ENCODE data around the gene PKMYT1.
A peak's percentile ranks its signal among the peaks of the same experiment; 100 is the strongest.

Gene PKMYT1

DNA sequence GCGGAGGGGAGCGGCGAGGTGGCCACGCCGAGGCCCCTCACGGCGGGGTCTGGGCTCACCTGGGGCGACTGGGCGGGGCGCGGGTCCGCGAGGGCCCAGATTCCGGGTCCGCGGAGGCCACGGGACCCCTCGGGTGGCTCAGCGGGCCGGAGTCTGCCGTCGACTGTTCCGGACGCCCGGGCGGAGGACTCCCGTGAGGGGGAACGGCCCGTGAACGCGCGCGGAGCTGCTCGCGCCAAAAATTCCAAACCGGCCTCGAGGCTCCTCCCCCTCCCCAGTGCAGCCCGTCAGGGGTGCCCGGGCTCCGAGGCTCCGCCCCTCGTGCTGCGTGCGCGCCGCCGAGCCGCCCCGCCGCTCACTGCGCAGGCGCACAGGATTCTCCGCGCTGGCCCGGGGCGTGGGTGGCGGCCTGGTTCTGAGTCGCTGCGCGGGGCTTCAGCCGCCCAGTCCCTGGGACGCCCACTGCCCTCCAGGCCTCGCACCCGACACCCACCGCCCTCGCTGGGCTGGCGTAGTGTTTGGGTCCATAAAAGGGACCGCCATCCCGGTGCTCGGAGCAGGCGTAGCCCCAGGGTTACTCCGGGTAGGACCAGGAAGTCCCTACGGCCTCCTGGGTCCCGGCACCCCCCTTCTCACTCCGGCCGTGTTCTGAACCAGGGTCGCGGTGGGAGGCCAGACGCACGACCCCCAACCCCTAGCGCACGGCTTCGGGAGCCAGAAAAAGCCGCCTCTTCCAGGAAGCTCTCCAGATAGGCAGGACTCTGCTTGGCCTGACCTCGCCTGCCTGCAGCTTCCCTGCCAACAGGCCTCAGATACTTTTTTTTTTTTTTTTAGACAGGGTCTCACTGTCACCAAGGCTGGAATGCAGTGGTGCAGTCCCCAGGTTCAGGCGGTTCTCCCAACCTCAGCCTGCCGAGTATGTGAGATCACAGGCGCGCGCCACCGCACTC, at the start of gene PKMYT1:
TSS of gene PKMYT1 (minus strand) at position 220 of the 950 bp plus-strand sequence. CDS start 789 bp downstream, outside the sequence.
- peak; percentile 88 to 94 (median 89) for DNase-seq (ENCODE audit: low read depth in 4 of 4, low spot score in 1 of 4)

DNA sequence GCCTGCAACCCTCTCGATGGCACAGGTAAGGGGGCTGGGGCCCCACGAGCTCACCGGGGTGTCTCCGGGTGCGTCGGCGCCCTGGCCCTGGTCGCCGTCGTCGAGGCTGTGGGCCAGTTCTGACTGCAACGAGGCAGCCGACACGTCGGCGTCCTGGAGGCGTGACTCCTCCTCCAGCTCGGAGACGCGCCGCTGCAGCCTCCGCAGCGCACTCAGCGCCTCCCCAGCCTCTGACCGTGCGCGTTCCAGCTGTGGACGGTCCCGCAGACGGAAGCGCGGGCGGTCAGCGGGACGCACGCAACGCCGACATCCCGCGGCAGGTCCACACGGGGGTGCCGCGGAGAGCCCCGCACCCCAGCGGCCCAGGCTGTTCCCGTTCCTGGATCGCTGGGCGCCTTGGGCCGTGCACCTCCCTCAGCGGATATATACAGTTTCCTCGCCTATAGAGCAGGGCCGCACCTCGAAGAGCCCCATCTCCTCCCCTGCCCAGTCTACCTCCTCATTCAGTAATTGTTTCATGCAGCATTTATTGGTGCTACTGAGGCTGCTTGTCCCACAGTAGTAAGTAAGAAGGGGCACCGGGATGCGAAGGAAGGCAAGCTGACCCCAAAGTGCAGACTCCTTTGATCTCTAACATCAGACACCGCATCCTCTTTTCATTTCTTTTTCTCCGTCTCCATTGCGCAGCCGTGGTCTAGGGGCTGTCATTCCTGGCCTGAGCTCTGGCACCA, 49.4 kb upstream of the PKMYT1 start:
- peak in 2 of 4 experiments; percentile 34 to 46 for DNase-seq (ENCODE audit: low read depth in 4 of 4, low spot score in 1 of 4)

DNA sequence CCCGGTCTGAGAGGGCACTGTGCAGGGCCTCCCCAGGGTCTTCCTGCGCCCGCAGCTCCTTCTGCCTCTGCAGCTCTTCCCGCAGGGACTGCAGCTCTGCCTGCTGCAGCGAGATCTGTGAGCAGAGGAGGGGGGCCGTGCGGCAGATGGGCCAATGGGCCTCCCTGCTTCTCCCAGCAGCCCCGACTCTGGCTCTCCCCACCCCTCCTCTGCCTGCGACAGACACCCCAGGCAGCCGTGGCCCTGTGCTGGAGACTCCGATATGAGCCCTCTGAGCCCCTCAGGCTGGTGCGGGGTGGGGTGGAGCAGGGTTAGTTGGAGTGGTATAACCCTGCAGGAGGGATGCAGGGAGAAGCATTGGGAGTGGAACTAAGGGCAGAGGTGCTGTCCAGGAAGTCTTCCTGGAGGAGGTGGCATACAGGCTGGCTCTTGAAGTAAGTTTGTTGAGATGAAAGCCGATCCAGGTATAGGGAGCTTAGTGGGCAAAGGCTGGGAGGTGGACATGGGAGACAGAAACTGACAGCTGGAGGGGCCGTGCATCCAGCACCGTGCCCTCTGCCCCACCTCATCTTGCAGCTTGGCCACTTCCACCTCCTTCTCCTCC, 48.6 kb upstream of the PKMYT1 start:
- DNase-seq (ENCODE audit: low read depth in 4 of 4, low spot score in 1 of 4): no peak

DNA sequence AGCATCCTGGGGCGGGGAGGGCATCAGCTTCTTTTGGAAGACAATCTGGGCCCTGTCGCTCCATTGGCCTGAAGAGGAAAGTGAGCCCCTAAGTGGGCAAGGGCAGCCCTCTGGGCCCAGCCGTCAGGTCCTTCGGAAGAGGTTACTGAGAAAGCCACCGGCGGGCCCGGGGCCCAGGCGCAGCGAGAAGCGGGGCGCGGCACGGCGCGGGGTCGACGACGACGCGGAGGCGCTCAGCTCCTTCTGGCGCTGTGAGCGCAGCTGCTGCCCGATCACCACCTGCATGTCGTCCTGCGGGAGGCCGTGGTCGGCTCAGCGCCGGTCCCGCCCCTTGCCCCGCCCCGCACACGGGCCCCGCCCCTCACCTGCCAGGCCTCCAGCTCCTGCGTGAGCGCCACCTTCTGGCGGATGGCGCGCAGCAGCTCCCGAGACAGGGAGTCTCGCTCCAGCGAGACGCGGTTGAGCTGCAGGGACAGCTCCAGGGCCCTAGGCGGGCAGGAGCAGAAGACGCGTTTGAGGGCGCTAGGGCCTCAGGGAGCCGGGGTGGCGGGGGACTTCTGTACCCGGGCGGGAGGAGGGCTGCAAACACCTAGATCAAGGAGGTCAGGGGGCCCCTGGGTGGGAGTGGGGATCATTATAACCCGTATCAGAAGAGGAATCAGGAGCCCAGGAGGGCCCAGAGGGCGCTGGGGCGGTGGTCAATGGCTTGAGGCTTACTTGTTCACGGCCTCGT, 47.9 kb upstream of the PKMYT1 start:
- DNase-seq (ENCODE audit: low read depth in 4 of 4, low spot score in 1 of 4): peak; percentile 79 to 91 (median 84)

DNA sequence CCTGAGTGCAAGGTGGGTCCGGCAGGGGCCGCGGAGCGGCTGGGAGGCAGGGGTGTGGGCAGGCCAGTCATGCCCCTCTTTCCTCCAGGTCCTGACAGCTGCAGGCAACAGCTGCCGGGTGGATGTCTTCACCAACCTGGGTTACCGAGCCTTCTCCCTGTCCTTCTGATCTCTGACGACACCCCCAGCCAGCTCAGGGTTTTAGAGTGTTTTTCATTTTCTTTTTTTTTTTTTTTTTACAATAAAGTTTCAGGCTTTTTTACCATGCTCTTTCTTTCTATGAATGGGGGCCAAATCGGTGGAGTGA, 47.2 kb upstream of the PKMYT1 start:
- no peak for DNase-seq (ENCODE audit: low read depth in 4 of 4, low spot score in 1 of 4)

DNA sequence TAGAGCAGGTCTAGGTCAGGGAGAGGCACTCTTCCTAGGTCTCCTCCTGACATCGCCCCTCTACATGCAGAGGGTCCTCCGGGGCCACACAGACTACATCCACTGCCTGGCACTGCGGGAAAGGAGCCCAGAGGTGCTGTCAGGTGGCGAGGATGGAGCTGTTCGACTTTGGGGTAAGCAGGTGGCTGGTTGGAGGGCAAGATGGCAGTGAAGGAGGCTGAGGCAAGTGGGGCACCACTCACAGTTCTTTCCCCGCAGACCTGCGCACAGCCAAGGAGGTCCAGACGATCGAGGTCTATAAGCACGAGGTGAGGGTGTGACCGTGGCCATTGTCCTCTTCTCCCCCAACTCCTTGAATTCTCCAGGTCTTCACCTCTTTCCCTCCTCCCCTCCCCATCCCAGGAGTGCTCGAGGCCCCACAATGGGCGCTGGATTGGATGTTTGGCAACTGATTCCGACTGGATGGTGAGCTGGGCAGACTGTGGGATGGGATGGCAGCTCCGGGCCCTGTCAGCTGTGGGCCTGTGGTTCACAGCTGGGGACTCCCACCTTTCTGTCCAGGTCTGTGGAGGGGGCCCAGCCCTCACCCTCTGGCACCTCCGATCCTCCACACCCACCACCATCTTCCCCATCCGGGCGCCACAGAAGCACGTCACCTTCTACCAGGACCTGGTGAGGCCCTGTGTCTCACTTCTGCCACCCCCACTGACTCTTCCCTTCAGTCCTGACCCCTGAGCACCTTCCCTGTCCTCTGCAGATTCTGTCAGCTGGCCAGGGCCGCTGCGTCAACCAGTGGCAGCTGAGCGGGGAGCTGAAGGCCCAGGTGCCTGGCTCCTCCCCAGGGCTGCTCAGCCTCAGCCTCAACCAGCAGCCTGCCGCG, 46.6 kb upstream of the PKMYT1 start:
- no peak for DNase-seq (ENCODE audit: low read depth in 4 of 4, low spot score in 1 of 4)

DNA sequence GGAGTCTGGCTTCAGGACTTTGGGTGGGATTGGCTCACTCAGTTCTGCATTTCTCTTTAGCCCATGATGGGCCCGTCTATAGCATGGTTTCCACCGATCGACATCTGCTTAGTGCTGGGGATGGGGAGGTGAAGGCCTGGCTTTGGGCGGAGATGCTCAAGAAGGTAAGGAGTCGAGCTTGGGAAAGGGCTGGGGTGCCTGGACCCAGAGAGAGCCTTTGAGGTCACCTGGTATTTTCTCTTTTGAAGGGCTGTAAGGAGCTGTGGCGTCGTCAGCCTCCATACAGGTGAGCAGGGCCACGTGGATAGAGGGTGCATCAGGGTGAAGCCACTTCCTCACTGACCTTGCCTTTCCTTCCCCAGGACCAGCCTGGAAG, 45.7 kb upstream of the PKMYT1 start:
- no peak for DNase-seq (ENCODE audit: low read depth in 4 of 4, low spot score in 1 of 4)

DNA sequence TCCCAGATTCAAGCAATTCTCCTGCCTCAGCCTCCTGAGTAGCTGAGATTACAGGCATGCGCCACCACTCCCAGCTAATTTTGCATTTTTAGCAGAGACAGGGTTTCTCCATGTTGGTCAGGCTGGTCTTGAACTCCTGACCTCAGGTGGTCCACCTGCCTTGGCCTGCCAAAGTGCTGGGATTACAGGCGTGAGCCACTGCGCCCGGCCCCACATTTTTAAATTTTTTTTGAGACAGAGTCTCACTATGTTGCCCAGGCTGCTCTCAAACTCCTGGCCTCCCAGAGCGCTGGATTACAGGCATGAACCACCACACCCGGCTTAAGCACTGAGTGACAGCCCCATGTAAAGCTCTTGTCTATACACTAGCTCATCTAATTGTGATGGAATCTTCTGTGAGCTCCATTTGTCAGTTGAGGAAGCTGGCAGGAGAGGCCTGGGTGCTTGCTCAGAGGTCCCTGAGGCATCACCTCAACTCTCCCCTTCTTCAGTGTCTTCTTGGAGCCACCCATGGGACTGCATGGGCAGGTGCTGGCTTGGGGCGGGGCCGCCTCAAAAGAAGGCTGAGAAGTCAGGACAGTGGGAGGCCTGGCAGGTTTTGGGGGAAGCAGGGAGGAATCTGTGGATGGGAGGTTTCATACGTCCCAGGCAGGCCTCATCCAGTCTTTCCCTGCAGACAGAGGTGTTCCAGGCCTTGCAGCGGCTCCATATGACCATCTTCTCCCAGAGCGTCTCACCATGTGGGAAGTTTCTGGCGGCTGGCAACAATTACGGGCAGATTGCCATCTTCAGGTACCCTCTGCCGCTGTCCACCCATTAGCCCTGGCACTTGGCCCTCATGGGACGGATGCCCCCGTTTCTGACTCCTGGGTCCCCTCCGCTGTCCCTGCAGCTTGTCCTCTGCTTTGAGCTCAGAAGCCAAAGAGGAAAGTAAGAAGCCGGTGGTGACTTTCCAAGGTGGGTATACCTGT, 45.1 kb upstream of the PKMYT1 start:
- DNase-seq (ENCODE audit: low read depth in 4 of 4, low spot score in 1 of 4): no peak

DNA sequence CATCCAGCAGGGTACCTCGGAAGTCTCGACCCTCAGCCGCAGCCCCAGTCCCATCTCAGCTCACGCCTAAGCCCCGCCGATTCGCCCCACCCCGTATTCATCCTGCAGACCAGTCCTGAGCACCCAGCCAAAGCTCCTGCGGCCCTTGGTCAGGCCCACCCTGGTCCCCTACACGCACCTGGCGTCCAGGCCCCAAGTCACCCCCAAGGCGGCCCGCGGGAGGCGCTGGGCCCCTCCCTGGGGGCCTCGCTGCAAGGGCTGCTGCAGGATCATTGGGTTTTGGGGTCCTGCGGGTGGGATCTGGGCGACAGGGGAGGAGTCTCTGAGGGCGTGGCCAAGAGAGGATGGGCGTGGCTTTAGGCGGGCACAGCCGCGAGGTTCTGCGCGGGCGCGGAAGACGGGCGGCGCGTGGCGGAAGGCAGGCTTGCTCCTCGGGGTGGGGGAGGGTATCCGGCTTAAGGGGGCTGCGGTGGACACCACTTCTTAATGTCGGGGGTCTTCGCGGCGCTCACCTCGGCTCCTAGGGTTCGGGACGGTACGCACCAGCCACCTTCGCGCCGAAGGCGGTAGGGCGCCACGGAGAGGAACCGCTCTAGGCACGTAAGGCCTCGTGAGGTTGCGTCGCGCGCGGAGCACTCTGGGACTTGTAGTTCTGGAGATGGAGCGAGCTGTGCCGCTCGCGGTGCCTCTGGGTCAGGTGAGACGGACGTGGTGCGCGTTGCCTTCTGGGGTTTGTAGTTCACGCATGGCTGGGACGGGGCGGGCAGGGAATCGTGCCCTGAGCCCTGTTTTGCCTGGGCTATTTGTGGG, 43.6 kb upstream of the PKMYT1 start, which contains the start of the genes HCFC1R1 and THOC6:
TSS of gene HCFC1R1 (minus strand) at position 274 of the 810 bp plus-strand sequence. CDS start at position 273, 1 bp downstream.
TSS of gene THOC6 (plus strand) at position 367 of the 810 bp plus-strand sequence. CDS start at position 659, 292 bp downstream.
- peak; percentile 91 to 93 (median 92) for DNase-seq (ENCODE audit: low read depth in 4 of 4, low spot score in 1 of 4)

DNA sequence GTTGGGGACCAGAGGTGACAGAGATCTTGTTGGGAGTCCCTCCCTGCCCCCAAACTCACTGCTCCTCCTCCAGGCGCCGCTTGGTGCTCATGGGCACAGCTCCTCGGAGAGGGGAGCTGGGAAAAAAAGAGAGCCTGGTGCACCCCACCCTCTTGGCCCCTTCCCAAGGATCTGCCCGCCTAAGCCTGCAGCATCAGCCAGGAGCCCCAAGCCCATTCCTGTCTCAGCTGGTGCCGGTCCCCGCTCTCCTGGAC, 43.1 kb upstream of the PKMYT1 start:
- DNase-seq (ENCODE audit: low read depth in 4 of 4, low spot score in 1 of 4): no peak

DNA sequence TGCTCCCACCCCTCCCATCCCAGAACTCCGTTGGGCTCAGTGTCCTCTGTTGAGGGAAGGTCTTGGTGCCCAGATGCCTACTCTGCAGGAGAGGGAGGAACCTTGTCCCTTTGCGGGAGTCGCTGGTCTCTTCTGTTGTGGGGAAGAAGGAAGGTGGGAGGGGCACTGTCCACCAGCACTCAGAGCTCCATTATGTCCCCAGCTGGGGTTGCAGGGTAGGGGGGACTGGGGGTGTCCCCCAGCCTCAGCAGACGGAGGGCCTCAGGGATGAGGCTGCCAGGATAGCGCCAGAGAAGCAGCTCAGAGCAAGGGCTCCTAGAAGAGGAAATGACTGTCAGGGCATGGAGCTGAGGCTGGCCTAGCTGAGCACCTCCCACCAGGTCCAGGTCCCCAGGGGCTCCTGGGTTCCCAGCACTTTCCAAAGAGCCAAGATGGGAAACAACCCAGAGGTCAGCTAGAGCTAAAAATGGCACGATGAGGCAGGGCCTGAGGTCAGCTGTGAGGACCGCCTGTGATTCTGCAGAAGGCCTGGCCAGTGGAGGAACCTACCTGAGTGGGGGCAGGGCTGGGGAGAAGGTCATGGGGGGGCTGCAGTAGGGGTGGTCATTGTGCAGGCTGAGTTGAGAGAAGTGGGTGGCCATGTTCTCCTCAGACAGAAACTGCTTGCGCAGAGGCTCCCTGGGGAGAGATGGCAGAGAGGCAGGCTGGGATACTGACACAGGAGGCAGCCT, 42.6 kb upstream of the PKMYT1 start:
- no peak for DNase-seq (ENCODE audit: low read depth in 4 of 4, low spot score in 1 of 4)

DNA sequence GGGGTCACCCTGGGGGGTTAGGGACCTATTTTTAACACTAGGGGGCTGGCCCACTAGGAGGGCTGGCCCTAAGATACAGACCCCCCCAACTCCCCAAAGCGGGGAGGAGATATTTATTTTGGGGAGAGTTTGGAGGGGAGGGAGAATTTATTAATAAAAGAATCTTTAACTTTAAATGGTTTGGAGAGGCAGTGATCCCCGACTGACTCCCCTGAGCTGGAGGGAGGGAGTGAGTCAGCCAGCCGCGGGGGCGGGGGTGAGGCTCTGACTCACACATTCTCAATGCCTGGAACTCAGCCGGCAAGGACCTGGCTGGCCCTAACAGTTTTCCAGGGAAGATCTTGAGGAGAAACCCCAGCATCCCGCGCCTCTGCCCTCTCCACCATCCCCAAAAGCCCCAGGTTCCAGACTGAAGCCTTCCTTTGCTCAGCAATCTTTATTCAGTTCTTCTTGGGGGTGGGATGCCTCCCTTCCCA, 42.0 kb upstream of the PKMYT1 start:
- peak; percentile 74 to 88 (median 83) for DNase-seq (ENCODE audit: low read depth in 4 of 4, low spot score in 1 of 4)

DNA sequence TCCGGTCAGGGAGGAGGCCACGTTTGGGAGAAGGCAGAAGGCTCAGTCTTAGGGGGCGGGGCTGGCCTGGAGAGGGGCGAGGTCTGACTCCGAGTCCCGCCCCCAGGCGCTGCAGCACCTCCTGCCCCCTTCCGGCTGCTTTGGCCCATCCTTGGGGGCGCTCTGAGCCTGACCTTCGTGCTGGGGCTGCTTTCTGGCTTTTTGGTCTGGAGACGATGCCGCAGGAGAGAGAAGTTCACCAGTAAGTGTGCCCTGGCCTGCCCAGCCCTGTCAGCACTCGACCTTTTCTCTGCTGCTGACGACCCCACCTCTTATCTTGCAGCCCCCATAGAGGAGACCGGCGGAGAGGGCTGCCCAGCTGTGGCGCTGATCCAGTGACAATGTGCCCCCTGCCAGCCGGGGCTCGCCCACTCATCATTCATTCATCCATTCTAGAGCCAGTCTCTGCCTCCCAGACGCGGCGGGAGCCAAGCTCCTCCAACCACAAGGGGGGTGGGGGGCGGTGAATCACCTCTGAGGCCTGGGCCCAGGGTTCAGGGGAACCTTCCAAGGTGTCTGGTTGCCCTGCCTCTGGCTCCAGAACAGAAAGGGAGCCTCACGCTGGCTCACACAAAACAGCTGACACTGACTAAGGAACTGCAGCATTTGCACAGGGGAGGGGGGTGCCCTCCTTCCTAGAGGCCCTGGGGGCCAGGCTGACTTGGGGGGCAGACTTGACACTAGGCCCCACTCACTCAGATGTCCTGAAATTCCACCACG, 41.4 kb upstream of the PKMYT1 start:
- DNase-seq (ENCODE audit: low read depth in 4 of 4, low spot score in 1 of 4): peak in 3 of 4 experiments; percentile 54 to 91 (median 77)

DNA sequence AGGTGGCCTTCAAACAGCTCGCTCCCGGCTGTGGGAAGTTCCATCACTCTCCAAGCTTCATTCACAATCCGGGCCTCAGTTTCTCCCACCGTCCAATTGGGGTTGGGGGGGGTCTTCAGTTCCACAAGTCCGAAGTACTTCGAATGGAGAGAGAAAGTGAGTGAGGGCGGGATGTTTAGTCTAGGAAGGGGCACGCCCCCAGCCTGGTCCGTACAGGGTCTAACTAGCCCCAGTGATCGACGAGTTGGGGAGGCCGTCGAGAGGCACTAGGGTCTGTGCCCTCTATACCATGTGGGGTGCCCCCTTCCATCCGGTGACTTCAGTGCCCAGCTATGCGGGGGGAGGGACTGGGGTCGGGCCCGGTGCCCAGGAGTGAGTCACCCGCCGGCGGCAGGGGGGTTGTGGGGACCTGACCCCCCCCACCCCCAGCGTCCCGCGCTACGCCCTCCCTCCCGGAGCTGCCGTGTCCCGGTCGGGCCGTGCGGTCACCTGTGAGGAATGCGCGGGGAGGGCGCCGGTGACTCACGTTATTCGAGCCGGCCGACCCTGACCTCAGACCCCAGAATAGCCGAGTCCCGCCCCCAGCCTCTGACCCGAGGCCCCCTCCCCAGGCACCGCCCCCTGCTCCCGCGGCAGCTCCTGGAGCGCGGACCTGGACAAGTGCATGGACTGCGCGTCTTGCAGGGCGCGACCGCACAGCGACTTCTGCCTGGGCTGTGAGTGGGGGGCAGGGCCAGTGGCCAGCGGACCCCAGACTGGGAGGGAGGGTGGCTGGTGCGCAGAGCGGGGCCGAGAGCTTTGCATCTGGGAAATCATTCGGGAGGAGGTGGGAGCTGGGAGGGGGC, 40.6 kb upstream of the PKMYT1 start:
- peak in 2 of 4 experiments; percentile 29 to 43 for DNase-seq (ENCODE audit: low read depth in 4 of 4, low spot score in 1 of 4)

DNA sequence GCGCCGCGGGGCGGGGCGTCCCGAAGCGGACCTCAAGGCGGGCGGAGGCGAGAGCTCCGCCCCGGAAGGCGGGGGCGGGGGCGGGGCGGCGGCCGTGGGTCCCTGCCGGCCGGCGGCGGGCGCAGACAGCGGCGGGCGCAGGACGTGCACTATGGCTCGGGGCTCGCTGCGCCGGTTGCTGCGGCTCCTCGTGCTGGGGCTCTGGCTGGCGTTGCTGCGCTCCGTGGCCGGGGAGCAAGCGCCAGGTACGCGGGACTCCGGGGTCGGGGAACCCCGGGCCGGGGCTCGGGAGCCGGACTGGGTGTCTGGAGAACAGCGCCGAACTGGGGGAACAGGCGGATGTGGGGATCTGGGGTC, 40.0 kb upstream of the PKMYT1 start, which contains the start of gene TNFRSF12A:
TSS of gene TNFRSF12A (plus strand) at position 122 of the 357 bp plus-strand sequence. CDS start at position 152, 30 bp downstream.
- DNase-seq (ENCODE audit: low read depth in 4 of 4, low spot score in 1 of 4): peak in 2 of 4 experiments; percentile 45 to 65

Measured in stimulated activated CD4-positive, alpha-beta T cell treated with anti-CD3 and anti-CD28 coated beads, Interleukin-1b, Interleukin-23, amount 100 ng/mL, for 24 hours (primary cell).